DND-41 (cell line): Measurements from ENCODE around the gene CPZ.

ENCODE experiments used
- EZH2 ChIP-seq: IDR thresholded peaks from 3 replicates; pipeline ENCODE4 v1.6.1; 2012; ENCODE audit warnings: borderline replicate concordance, low read depth, mild to moderate bottlenecking, moderate library complexity, low read length, inconsistent platforms; ENCODE audit not compliant: severe bottlenecking
- TF ChIP-seq, protein P1 (sequence below): IDR thresholded peaks from 2 replicates; pipeline ENCODE4 v1.5.1; 2012; ENCODE audit warnings: borderline replicate concordance, low read length, moderate library complexity, mild to moderate bottlenecking; ENCODE audit not compliant: poor library complexity, severe bottlenecking; ENCODE audit errors: extremely low read depth

DNA sequence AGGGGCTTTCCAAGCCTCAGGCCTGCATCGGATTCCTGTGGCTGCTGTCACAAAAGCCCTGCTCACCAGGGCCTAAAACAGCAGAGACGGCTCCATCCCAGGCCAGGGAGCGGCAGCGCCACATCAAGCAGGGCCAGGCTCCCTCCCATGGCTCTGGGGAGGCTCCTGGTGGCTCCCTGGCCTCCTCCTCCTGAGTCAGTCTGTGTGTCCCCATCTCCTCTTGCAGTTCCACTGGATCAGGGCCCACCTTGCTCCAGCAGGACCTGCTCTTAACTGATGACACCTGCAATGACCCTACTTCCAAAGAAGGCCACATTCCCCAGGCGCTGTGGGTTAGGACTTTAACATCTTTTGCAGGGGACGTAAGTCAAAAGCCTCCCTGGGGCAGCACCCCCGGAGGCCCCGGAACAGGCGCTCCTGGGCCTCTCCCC lies 51.9 kb downstream of the CPZ start:
- TF ChIP-seq, protein P1, sequence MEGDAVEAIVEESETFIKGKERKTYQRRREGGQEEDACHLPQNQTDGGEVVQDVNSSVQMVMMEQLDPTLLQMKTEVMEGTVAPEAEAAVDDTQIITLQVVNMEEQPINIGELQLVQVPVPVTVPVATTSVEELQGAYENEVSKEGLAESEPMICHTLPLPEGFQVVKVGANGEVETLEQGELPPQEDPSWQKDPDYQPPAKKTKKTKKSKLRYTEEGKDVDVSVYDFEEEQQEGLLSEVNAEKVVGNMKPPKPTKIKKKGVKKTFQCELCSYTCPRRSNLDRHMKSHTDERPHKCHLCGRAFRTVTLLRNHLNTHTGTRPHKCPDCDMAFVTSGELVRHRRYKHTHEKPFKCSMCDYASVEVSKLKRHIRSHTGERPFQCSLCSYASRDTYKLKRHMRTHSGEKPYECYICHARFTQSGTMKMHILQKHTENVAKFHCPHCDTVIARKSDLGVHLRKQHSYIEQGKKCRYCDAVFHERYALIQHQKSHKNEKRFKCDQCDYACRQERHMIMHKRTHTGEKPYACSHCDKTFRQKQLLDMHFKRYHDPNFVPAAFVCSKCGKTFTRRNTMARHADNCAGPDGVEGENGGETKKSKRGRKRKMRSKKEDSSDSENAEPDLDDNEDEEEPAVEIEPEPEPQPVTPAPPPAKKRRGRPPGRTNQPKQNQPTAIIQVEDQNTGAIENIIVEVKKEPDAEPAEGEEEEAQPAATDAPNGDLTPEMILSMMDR, result no peak
- no peak for TF ChIP-seq EZH2
